ENCODE data around the gene COL5A1.

The COL5A1 gene

DNA sequence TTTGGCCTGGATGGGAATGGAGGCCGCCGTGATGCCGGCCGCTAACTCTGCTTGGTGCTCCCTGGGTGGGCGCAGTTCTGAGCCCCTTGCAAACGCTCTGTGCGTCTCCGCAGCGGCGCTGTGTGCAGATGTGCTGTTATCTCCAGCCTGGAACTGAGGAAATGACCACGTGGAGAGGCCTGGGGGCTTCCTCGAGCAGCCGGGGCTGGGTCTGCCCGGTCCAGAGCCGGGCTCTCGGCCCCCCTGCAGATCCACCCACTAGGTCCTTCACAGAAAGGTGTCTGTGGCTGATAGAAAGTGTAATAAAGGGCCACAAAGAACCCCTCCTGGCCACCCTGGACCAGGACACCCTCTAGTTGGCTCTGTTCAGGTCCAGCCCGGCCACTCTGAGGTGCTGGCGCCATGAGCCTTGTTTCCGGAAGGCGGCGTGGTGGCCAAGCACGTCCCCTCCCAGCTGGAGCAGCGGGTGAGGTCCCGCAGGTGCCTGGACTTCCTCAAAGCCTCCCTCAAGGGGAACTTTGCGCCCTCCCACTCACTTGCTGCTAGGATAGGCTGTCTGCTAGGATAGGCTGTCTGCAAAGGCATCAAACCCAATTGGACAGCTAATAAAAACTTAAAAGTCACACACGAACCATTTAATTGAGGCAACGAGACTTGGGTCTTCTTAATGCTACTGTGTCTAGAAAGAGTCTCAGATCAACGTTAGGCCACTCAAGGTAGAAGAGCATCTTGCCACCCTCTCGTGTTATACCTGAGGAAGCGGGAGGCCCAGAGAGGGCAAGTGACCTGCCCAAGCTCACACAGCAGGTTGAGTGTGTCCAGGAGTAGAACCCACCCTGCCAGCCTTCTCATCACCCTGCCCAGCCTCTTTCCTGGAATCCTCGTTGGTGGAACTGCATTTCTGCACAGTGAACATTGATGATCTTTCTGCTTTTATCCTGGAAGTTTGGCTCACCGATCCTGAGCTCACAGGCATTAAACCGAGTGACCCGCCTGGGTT, 129.7 kb downstream of the COL5A1 start:
- DNase-seq (ENCODE audit: low read depth), result no peak

DNA sequence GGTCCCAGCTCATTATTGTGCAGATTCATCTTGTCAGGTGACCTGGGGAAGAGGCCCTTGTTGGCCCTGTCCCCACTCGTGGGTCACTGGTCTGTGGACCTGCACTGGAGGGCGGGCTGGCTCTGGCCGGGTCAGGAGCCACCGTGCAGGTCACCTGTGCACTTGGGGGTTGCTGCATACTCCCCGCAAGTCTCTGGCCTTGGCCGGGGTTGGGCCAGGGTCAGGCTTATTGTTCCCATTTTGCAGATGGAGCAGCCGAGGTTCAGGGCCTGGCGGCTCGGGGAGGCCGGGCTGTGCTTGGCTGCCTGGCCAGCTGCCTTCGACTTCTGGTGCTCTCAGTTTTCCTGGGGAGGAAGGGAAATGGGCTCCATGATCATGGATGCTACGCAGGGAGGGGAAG, 130.7 kb downstream of the COL5A1 start:
- no peak for DNase-seq (ENCODE audit: low read depth)

DNA sequence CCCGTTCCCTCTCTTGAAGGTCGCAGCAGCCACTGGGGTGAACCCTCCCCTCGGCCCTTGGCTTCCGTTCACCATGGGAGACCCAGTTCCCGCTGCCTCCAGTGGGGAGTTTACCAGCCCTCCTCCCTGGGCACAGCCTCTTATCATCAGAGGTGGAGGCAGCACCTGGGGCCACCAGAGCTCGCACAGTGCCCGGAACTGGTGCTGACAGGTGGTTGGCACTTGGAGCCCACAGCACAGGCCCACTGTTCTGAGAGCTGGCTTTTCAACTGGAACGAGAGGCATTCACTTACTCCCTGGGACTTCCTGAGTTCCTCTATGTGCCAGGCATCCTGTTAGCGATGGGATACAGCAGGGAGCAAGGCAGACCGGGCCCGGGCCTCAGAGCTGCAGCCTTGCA, 132.2 kb downstream of the COL5A1 start:
- no peak for DNase-seq (ENCODE audit: low read depth)

DNA sequence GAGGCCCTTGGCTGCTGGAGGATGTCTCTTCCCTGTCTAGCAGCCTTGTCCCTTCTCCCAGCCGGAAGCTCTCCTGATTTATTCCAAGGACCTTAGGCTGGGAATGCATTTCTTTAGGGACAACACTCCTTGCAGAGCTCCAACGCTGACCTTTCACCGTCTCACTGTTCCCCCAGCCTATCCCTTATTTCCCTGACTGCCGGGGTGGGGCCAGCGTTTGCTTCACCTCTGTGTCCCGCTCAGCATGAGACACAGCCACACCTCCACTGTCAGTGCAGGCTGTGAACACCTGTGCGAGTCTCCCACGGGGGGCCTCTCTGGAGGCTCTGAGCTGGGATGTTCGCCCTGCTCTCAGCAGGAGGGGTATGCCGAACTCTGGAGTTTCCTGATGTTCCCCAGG, 132.8 kb downstream of the COL5A1 start:
- DNase-seq (ENCODE audit: low read depth), result no peak

DNA sequence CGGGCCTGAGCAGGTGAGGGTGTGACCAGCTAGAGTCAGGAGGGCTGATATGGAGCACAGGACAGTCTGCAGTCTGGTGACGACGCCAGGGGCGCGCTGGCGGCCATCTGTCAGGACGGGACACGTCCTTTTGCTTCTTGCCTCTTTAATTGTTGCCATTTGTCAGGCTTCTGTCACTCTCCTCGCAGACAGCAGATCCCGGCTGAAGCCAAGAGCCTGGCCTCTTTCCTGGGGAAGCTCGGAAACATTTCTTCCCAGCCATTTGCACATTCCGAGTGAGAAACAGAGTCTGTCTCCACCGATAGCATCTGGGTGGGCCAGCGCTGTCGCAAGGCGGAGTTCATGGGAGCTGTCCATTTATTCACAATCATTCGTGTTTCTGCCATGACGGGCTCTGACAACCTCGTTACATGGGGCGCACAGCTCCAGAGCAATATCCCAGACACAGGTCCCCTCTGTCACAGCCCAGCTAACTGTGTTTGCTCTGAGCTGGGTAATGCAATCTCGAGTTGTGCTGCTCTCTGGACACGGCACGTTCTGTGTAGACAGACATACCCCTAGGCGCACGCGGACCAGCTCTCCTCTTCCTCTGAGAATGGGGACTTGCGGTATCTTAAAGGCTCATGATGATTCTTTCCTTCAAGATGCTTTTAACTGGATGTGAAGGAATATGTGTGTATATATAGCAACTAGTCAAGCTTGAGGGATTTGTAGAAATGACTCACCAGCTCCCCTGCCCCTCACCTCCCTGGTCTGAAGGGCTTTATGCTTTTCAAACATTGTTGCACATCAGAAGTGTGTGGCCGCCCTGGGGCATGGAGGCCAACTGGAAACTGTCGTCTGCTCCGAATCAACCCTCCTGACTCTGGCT, 133.7 kb downstream of the COL5A1 start:
- no peak for DNase-seq (ENCODE audit: low read depth)

DNA sequence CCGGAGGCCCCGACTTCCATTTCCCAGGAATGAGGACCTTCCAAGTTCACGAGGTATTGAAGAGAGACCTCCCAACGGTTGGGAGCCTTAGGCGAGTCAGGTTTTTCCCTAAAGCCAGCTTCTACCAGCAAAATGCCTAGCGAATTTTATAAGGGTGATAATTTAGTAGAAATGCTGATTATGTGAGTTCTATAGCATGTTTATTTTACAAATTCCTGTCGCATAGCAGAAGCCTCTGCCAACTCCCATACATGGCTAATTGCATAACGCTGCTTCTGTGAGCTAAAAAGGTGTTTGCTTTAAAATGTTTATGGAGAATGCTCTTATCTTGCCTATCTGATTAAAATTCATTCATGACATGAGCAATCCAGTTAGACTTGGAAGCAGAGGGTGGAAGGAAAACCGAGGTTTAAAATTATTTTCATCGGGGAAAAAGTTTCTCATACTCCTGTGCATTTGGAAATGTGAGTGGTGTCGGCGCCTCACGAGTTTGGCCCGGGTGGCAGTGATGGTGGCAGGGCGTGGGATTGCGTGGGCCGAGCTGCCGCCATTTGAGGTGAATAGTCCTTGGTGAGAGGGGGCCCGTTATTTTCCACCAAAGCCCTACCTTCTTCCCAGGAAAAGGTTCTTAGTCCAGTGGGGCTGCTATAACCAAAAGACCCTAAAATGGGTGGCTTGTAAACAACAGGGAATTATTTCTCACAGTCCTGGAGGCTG, 134.6 kb downstream of the COL5A1 start:
- no peak for DNase-seq (ENCODE audit: low read depth)

DNA sequence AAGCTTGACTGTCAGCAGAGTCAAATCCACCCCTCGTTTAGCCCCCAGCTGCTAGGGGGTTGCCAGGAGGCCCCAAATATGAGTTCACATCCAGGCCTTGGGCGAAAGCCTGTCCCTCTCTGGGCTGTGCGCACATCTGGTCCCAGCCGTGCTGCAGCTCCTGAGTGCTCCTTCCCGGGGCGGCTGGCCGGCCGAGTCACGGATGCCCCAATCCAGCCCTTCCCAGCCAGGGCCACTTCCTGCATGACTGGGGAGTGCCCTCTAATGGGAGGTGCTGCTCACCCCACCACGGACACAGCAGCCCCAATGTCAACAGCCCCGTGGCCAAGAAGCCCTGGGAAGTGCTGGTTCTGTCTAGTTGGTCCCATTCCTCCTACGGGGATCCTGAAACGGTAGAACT, 135.6 kb downstream of the COL5A1 start:
- DNase-seq (ENCODE audit: low read depth), result no peak

DNA sequence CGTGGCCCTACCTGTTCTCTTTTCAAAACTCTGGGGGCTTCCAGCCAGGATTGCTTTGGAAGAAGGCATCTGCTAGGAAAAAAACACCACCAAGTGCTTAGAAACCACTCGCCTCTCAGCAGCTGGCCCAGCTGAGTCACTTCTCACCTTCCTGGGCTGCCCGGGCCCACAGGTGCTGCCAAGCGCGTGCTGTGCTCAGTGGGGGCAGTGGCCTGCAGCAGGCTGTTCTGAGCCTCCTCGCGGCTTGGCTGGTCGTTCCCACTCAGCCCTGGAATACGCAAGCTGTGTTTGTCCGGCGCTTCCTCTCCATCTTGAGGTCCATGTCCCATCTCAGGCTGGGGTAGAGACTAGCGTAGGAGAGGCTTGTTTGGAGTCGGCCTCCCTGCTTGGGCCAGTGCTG, 136.6 kb downstream of the COL5A1 start:
- DNase-seq (ENCODE audit: low read depth), result no peak

DNA sequence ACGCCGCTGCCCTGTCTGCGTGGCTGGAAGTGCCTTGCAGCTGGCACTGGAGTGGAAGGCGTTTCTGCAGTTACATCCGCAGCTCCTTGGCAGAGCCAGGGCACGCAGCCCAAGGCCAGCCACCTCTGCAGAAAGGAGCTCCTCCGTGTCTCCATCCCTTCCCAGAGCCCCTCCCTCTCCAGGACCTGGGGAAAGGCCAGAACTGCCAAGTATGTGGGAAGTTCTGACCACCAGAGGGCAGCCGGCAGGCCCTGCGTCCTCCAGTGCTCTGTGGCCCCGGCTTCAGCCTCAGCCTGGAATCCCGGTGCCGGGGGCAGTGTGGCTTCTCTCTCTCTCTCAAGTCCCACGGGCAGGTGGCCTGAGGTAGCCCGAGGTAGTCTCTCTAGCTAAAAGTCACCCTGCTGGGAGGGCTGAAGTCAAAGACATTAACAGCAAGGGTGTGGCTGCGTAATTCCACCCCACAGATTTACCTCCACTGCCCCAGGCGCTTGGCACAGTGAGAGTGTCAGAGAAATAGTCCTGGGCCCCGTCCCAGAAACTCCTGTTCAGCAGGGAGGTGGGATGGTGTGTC, 137.3 kb downstream of the COL5A1 start:
- no peak for DNase-seq (ENCODE audit: low read depth)

DNA sequence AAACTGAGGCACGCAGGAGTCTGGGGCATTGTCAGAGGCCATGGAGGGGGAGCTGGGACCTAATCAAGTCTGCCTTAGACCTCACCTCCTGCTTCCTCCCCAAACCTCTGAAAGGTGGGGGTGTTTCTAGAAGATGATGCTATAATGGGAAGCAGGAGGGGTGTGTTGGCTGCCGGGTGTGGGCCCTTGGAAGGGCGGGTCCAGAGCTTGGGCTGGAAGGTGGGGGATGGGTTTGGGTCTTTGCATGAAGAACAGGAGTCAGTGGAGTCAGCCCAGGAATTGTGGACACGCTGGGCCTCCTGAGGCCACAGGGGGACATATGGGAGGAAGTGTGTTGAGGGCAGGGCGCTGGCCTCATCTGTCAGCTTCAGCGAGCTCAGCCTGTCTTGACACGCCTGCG, 138.0 kb downstream of the COL5A1 start:
- no peak for DNase-seq (ENCODE audit: low read depth)

DNA sequence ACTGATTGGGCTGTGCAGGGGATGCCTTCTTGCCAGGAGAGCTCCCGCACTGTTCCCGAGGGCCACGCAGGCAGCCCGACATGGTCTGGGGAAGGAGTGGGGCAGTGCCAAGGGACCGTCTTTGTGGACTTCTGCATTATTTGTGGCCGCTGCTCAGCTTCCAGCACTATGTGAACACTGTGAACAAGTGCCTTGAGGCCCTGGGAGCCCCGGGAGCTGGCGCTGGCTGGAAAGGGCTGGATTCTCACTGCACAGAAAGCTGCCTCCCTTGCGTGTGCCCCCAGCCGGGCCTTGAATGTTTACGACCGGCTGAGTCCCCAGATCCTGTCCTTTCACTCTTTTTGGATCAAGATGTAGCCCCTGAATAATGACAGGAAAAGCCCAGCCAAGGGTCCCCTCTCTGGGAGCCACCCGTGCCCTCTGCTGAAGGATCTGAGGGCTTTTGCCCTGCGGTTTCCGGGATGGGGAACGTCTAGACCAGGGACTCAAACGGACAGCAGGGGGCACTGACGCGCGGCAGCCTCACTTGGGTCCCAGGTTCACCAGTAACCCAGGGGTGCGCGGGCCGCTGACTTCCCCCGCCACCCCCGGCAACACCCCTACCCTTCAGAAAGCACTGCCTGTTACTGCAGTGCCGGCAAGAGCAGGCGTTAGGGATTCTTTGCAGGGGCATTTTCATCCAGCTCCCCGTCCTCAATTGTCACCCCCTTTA, 140.1 kb downstream of the COL5A1 start:
- no peak for DNase-seq (ENCODE audit: low read depth)

DNA sequence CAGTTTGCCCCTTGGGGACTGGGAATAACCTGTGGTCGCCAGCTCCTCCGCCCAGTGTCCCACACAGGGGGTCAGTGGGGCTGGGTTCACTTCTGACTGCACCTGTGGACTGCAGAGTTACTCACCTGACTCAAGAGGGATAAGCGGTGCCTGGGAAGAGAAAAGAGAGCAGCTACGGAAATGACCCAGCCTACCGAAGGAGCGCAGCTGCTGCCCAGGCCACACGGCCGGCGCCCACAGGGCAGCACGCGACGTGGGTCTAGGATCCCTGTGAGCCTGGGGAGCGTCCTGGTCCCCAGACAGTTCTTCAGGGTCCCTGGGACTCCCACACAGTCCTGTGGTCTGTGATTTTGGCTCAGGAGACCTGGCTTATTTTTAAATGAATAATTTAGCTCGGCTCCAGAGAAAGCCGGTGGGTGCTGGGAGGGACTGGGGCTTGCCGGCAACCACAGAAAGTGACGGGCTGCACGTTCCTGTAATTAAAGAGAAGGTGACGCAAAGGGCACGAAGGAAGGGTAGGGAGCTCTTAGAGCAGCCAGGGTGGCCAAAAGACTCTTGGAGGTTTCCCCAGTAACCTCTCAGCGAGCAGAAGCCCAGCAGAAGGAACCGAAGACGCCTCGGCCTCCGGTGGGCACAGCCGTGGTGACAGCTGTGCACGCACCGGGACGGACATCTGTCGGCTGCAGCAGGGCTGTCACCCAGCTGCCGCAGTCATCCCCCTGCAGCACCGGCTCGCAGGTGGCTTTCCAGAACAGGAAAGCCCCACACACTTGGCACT, 141.5 kb downstream of the COL5A1 start:
- DNase-seq (ENCODE audit: low read depth), result no peak

DNA sequence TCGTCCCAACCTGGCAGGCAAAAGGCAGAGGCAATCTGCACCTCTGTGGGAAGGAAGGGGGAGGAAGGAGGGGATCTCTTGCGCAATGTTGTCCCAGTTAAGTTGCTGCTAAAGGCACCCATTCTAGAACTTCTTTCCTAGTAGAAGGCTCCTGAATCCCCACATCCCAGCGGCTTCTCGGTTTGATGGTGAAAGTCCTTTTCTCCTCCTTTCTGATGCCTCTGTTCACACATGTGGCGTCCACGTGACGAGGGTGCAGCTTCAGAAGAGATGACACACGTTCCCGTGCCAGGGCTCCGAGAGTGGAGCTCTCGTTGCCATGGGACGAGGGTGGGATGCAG, 142.1 kb downstream of the COL5A1 start:
- DNase-seq (ENCODE audit: low read depth), result no peak

DNA sequence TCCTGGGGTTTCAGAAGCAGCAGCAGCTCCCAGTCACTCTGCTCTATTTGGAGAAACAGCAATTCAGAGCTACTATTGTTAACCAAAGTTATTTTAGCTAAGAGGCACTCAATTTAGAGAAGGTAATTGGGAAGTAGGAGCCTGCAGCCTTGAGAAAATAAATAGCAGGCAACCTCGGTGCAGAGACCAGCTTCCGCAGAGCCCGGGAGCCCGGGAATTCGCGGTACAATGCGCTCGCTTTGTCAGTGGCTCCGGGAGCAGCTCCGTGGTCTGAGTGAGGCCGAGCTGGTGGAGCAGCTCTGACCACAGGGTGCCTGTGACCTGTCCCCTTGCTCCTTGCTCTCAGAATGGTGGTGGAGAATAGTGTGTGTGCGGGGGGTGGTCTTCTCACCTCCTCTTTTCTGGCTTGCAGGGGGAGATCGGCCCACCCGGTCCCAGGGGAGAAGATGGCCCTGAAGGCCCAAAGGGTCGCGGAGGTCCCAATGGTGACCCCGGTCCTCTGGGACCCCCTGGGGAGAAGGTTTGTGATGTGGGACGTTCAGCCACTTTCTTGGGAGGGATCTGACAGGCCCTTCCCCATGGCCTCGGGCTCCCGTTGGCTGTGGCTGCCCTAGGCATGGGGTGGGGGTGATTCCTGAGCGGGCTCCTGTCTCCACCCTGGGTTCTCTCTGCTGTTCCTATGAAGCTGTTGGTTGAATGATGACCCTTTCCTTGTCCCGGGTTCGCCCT, 143.1 kb downstream of the COL5A1 start:
- DNase-seq (ENCODE audit: low read depth), result no peak

DNA sequence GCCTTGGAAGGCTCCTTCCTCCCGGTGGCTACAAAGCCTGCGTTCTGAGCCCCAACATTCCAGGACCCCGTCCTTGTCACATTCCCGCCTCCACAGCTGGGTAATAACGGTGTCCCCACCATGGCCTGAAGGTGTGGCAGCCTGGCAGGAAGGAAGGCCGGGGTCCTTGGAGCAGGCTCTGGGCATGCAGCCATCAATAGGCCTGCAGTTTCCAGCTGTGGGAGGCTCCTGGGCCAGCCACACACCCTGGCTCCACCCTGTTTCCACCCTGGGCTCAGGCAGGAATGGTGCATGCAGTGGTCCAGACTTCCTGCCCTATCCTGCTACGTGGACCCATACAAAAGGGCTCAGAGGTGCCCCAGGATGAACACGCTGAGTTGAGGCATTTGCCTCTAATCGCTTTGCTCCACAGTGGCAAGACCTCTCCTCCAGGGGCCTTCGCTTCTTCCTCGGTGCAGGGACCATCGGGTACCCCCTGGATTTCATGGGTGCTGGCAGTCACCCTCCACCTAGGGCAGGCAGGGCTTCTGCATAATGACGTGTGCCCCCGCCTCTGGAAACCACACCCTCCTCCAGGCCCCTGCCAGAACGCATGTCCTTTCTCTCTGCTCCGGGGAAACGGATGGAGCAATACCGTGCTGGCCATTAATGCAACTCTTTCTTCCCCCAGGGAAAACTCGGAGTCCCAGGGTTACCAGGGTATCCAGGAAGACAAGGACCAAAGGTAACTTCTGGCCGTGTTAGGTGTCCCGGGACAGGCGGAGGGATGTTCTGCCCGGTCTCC, 143.9 kb downstream of the COL5A1 start:
- no peak for DNase-seq (ENCODE audit: low read depth)

DNA sequence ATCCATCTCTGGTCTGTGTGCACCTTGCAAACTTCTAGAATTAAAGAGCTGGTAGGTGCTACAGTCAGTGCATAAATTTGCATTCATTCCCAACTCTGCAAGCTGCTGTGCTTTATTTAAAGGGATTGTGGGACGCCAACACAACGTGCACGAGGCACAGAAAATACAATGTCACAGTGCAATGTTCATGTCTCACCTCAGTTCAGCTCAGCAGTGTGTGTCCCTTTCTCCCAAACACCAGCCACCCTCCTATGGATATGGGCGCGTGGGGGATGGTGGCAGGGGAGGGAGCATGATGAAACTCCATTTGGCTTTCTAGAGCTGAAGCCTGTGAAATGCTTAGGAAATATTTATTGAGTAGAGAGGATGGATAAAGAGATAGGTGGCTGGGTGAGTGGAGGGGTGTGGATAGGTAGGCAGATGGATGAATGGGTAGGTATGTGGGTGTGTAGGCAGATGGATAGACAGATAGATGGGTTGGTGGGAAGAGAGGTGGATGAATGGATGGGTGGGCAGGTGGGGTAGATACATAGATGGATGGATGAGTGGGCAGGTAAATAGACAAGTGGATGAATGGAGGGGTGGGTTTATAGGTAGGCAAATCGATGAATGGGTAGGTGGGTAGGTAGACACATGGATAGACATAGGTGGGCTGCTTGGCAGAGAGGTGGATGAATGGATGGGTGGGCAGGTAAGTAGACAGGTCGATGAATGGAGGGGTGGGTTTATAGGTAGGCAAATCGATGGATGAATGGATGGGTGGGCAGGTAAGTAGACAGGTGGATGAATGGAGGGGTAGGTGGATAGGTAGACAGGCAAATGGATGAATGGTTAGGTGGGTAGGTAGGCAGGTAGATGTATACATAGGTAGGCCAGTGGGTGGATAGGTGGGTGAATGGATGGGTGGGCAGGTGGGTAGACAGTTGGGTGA, 146.3 kb downstream of the COL5A1 start:
- DNase-seq (ENCODE audit: low read depth), result no peak

DNA sequence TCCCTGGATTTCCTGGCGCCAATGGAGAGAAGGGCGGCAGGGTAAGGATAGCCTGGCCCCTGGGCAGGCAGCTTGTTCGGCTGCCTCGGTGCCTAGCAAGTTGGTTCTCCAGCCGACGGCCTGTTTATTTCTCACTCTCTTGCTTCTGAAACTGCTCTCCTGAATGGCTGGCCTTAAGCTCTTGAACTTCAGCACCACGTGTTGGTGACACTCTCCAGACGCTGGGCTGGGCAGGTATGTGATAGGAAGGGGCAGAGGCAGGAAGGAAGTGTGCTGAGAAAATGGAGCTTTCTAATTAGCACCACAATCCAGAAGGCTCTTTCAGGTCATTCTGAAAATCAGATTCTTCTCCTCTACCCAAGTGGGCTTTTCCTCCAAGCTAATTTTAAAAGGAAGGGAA, 147.6 kb downstream of the COL5A1 start:
- DNase-seq (ENCODE audit: low read depth), result no peak

DNA sequence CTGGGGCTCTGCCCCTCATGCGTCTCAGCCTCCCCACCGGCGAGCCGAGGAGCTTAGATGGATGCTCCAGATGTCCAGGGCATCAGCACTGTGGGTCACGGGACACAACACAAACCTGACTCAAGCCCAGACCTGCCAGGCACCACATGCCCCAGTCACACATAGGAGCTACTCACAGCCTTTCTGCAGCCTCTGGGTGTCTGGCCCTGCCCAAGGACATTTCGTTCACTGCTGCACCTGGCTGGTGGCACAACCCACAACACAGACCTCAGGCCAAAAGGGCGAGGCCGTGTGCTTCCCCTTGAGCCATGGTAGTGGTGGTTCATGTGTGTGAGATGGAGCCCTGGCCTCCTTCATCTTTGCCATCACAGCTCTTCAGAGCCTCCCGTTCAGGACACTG, 149.4 kb downstream of the COL5A1 start:
- DNase-seq (ENCODE audit: low read depth), result no peak
